ENCODE data around the gene LGR6.

GRCh38 chr1:202293569-202293968 is 100.0 kb downstream of the LGR6 start:
- TF ChIP-seq CTCF (IDR thresholded peaks at IDR 0.05): no peak
- no peak for TF ChIP-seq POLR2A (IDR thresholded peaks at IDR 0.05)

All from testis (tissue), 2 donors.